Naive thymus-derived CD8-positive, alpha-beta T cell (primary cell): ENCODE data around the gene FAM186B. TPM values are rescaled to one million over a fixed set of nuclear protein-coding genes. Genes with fewer than 3 reads are reported as not detected.
A peak's percentile ranks its signal among the peaks of the same experiment; 100 is the strongest.

Experiments
- ATAC-seq, 2 donors: fragments of 150-1000 bp; cut with Tn5 transposase in 1 of 2; sonication (Bioruptor Pico), chemical (Tn5 transposase) in 1 of 2; 1 replicate in 1 of 2; 2 replicates in 1 of 2; pipeline ENCODE4 v1.10.0; 2021; ENCODE audit warnings: mild to moderate bottlenecking in 2 of 2, moderate library complexity in 2 of 2
- POLR2A ChIA-PET: fragments of 350-600 bp; sonication (Branson Sonifier 250); formaldehyde crosslinking; loops from one replicate; lab custom pipeline; 2021; ENCODE audit warnings: antibody characterized with exemption; lab: Charles Lee
- DNase-seq, 10 donors: peaks; one replicate each; pipeline versions ENCODE4 v3.0.0 to v3.0.0-alpha.2; 2020 to 2022
- H3K27ac Mint-ChIP-seq, 10 donors: one replicate each; pipeline ENCODE4 v1.8.0; 2020 to 2022; ENCODE audit warnings: mild to moderate bottlenecking in 10 of 10, mixed read lengths in 10 of 10, moderate library complexity in 4 of 10, inconsistent platforms in 1 of 10
- H3K27me3 Mint-ChIP-seq, 5 donors: one replicate each; pipeline ENCODE4 v1.8.0; 2021 to 2022; ENCODE audit warnings: mixed read lengths in 5 of 5
- H3K36me3 Mint-ChIP-seq, 3 donors: one replicate each; pipeline ENCODE4 v1.8.0; 2020 to 2022; ENCODE audit warnings: mixed read lengths in 3 of 3, mild to moderate bottlenecking in 2 of 3, inconsistent platforms in 1 of 3
- H3K4me1 Mint-ChIP-seq, 4 donors: one replicate each; pipeline ENCODE4 v1.8.0; 2021 to 2022; ENCODE audit warnings: mixed read lengths in 4 of 4
- H3K4me3 Mint-ChIP-seq, 10 donors: one replicate each; pipeline ENCODE4 v1.8.0; 2020 to 2022; ENCODE audit warnings: mild to moderate bottlenecking in 10 of 10, mixed read lengths in 10 of 10, moderate library complexity in 6 of 10, inconsistent platforms in 1 of 10
- H3K9me3 Mint-ChIP-seq, 9 donors: one replicate each; pipeline ENCODE4 v1.8.0; 2020 to 2022; ENCODE audit warnings: mixed read lengths in 9 of 9, mild to moderate bottlenecking in 3 of 9, inconsistent platforms in 1 of 9, moderate library complexity in 1 of 9
- polyA plus RNA-seq, 3 donors: library from polyadenylated mRNA; unstranded; fragments of 300-500 nt; fragmentation: Illumina TruSeq; gene quantifications; one replicate each; pipeline ENCODE4 v1.2.3, GENCODE V29; 2021
- total RNA-seq, 8 experiments: library from RNA in 2 of 8; stranded (reverse) in 2 of 8; gene quantifications; one replicate each; pipeline ENCODE4 v1.2.3 and lab custom pipeline; 2021 to 2026

Gene FAM186B
- total and polyA plus RNA-seq, 5 experiments from 2014 or later: 0.14 to 0.33 (median 0.31) TPM; not detected in 2

DNA sequence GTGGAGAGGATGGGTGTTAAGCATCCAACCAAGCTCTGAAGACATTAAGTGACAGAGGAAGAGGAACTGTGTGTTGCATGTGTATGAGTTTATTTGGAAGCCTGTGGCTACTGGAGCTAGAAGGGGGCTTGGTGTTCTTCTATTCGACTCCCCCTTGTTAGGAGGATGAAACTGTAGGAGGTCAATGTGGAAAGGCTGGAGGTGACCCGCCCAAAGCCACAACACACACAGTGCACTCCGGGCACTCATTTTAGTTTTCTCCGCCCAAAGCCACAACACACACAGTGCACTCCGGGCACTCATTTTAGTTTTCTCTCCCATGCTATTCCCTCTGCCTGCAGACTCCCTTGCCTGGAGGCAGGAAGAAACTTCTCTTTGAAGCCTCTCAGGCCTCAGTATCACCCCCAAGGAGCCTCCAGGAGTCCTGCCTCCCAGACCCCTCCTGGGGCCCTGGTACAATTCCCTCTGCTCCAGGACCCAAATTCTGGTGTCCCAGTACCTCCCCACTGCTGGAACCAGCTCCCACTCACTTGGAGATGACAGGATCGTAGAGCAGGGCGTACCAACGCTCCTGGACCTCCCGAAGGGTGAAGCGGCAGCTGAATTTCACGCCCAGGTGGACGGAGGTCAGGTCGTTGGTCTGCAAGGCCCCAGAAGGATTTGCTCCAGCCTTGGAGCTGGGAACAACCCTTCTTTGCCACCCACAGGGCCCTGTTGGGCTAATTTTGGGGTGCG is 41.3 kb downstream of the FAM186B start:
- H3K9me3 Mint-ChIP-seq: no peaks in the 10 kb centered on the region
- no peaks in the 10 kb centered on the region for H3K27me3 Mint-ChIP-seq
- DNase-seq (no peak), ATAC-seq (no peak)
- H3K4me1 Mint-ChIP-seq: peaks cover 25 to 64% (median 60%) of the 10 kb centered on the region in 4 donors
- peaks cover 5 to 53% (median 12%) of the 10 kb centered on the region in 3 donors for H3K36me3 Mint-ChIP-seq
- POLR2A ChIA-PET: interaction anchor here (0.6 to 1.1 kb wide), 4 partner anchors 13 to 985 kb away, joined by 3 read pairs; no protein-coding TSS in a partner anchor
- H3K4me3 Mint-ChIP-seq: peak overlapping the region in 7 of 10 donors; percentile 10 to 98 (median 53)
- H3K27ac Mint-ChIP-seq: peak overlapping the region in 5 of 10 donors; percentile 31 to 71 (median 44)

DNA sequence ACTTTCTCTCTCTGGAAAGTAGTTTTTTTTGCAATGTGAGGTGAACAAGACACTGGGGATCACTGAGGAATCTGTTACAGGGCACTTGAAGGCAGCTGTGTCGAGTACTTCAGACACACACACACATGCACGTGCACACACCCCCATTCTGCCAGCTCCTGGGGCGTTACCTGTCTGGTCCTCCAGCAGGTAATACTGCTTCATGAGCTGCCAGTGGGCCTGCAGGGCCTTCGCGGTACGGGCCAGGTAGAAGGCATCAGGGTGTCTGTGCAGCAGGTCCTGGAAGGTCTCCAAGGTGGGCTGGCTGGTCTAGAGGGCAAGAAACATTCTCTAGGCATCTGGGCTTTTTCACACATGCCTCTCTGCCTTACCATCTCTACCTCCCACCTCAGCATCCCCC is 42.6 kb downstream of the FAM186B start:
- Mint-ChIP-seq H3K4me1 (peaks cover 16 to 57% (median 48%) of the 10 kb centered on the region in 4 donors), H3K4me3 (no peak overlapping the region), H3K36me3 (peaks cover 5 to 63% (median 16%) of the 10 kb centered on the region in 3 donors), H3K9me3 (no peaks in the 10 kb centered on the region), H3K27ac (peak overlapping the region in 1 of 10 donors; percentile 77), H3K27me3 (no peaks in the 10 kb centered on the region)
- POLR2A ChIA-PET: no interaction called here
- ATAC-seq: no peak
- no peak for DNase-seq

DNA sequence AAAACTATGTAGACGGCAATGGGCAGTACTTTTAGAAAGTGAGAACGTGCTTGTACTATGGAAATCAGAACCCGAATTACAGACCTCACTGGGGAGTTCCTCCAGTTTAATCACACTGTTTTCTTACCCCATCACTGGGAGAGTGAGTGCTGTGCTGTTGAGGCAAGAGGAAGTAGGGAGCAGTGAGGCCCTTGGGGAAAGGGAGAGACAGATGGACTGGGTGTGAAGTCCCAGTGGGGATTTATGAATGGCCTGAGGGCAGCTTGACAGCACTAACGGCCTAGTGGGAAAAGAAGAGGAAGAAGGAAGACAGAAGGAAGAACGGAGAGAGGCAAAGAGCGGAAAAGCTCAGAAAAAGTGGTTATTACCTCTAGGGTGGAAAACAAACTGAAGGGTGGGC is 43.2 kb downstream of the FAM186B start:
- POLR2A ChIA-PET: no interaction called here
- DNase-seq (no peak), ATAC-seq (no peak)
- Mint-ChIP-seq H3K9me3 (no peaks in the 10 kb centered on the region), H3K4me3 (no peak overlapping the region), H3K27me3 (no peaks in the 10 kb centered on the region), H3K27ac (peak overlapping the region in 2 of 10 donors; percentile 65 to 77), H3K36me3 (peaks cover 5 to 63% (median 16%) of the 10 kb centered on the region in 3 donors), H3K4me1 (peaks cover 14 to 53% (median 42%) of the 10 kb centered on the region in 4 donors)

GRCh38 chr12:49560695-49561094 is 44.7 kb downstream of the FAM186B start:
- POLR2A ChIA-PET: no interaction called here
- Mint-ChIP-seq H3K4me1 (peaks cover 20 to 49% (median 39%) of the 10 kb centered on the region in 4 donors), H3K27ac (peak overlapping the region in 4 of 10 donors; percentile 1 to 65 (median 18)), H3K4me3 (peak overlapping the region in 1 of 10 donors; percentile 12), H3K9me3 (no peaks in the 10 kb centered on the region), H3K27me3 (no peaks in the 10 kb centered on the region), H3K36me3 (peaks cover 5 to 71% (median 16%) of the 10 kb centered on the region in 3 donors)
- DNase-seq: no peak
- no peak for ATAC-seq

- H3K9me3 Mint-ChIP-seq: no peaks in the 10 kb centered on the region
- peak overlapping the region in 5 of 10 donors; percentile 25 to 57 (median 49) for H3K27ac Mint-ChIP-seq
- H3K27me3 Mint-ChIP-seq: no peaks in the 10 kb centered on the region
- H3K4me1 Mint-ChIP-seq: peaks cover 13 to 33% (median 24%) of the 10 kb centered on the region in 4 donors
- ATAC-seq (no peak), DNase-seq (peak in 1 of 10 donors; percentile 21)
- no peak overlapping the region for H3K4me3 Mint-ChIP-seq
- H3K36me3 Mint-ChIP-seq: peaks cover 5 to 60% (median 16%) of the 10 kb centered on the region in 3 donors
- POLR2A ChIA-PET: interaction anchor here (1.4 kb wide), 1 partner anchor 11 kb away, joined by 4 read pairs; no protein-coding TSS in a partner anchor
Measured at GRCh38 chr12:49559011-49559675, 46.3 kb downstream of the FAM186B start.

- Mint-ChIP-seq H3K27ac (peak overlapping the region in 3 of 10 donors; percentile 25 to 80 (median 57)), H3K4me1 (peaks cover 10 to 29% (median 20%) of the 10 kb centered on the region in 4 donors), H3K27me3 (no peaks in the 10 kb centered on the region), H3K9me3 (no peaks in the 10 kb centered on the region), H3K4me3 (no peak overlapping the region), H3K36me3 (peaks cover 5 to 54% (median 13%) of the 10 kb centered on the region in 3 donors)
- DNase-seq (peak in 1 of 10 donors; percentile 30), ATAC-seq (no peak)
- POLR2A ChIA-PET: interaction anchor here (1.4 to 1.9 kb wide), 2 partner anchors 9 to 10 kb away, joined by 4 to 6 read pairs; partner anchors contain the start of gene MCRS1
Measured at GRCh38 chr12:49558526-49558925, 46.9 kb downstream of the FAM186B start.

- no peak for ATAC-seq
- POLR2A ChIA-PET: interaction anchor here (1.4 to 1.9 kb wide), 2 partner anchors 9 to 10 kb away, joined by 4 to 6 read pairs; partner anchors contain the start of gene MCRS1
- Mint-ChIP-seq H3K9me3 (no peaks in the 10 kb centered on the region), H3K27me3 (no peaks in the 10 kb centered on the region), H3K4me1 (peaks cover 8 to 35% (median 23%) of the 10 kb centered on the region in 4 donors), H3K4me3 (no peak overlapping the region), H3K36me3 (peaks cover 5 to 49% (median 11%) of the 10 kb centered on the region in 3 donors), H3K27ac (peak overlapping the region in 1 of 10 donors; percentile 25)
- peak in 1 of 10 donors; percentile 61 for DNase-seq
Measured at GRCh38 chr12:49557917-49558215, 47.6 kb downstream of the FAM186B start.

GRCh38 chr12:49557187-49557916 is 48.1 kb downstream of the FAM186B start:
- Mint-ChIP-seq H3K4me3 (no peak overlapping the region), H3K4me1 (peaks cover 8 to 38% (median 25%) of the 10 kb centered on the region in 4 donors), H3K9me3 (no peaks in the 10 kb centered on the region), H3K36me3 (peaks cover 3 to 44% (median 7%) of the 10 kb centered on the region in 3 donors), H3K27ac (peak overlapping the region in 4 of 10 donors; percentile 25 to 84 (median 82)), H3K27me3 (no peaks in the 10 kb centered on the region)
- POLR2A ChIA-PET: interaction anchor here (0.9 to 1.9 kb wide), 2 partner anchors 10 to 18 kb away, joined by 3 to 6 read pairs; partner anchors contain the start of genes KCNH3 and MCRS1
- DNase-seq (peak in 1 of 10 donors; percentile 51), ATAC-seq (peak in 1 of 2 donors; percentile 11)

DNA sequence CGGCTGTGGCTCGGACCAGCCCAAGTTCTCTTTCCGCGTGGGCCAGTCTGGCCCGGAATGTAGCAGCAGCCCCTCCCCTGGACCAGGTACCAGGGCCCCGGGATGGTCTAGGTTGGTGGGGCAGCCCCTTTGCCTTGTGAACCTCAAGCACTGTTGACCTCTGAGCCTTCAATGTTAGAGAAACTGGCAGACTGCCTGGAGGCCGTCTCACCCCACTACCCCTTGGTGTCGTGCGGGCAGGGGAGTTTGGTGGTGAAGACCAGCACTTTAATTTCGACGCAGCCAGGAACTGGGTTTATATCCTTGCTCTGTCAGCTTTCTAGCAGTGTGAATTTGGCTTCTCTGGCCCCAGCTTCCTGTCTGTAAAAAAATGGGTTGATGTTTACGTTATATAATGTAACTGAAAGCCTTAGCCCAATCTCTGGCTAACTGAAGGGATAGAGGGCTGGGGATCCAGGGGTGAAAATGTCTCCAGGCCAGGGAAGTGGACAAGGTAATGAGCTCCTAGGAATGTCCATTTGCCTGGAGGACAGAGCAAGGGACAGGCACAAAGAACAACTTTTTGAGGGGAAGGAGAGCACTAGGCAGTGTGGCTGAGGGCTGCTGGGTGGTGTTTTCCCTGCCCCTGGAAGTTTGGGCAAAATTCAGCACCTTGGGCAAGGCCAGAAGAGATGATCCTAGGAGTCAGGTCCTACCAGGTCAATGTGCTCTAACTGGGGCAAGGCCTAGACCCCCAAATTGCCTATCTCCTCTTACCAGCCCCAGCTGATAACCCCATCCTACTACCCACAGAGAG is 48.9 kb downstream of the FAM186B start:
- POLR2A ChIA-PET: interaction anchor here (0.6 to 1.9 kb wide), 4 partner anchors 11 to 185 kb away, joined by 3 to 6 read pairs (median 3); partner anchors contain the start of genes KCNH3, MCRS1 and TMBIM6

DNA sequence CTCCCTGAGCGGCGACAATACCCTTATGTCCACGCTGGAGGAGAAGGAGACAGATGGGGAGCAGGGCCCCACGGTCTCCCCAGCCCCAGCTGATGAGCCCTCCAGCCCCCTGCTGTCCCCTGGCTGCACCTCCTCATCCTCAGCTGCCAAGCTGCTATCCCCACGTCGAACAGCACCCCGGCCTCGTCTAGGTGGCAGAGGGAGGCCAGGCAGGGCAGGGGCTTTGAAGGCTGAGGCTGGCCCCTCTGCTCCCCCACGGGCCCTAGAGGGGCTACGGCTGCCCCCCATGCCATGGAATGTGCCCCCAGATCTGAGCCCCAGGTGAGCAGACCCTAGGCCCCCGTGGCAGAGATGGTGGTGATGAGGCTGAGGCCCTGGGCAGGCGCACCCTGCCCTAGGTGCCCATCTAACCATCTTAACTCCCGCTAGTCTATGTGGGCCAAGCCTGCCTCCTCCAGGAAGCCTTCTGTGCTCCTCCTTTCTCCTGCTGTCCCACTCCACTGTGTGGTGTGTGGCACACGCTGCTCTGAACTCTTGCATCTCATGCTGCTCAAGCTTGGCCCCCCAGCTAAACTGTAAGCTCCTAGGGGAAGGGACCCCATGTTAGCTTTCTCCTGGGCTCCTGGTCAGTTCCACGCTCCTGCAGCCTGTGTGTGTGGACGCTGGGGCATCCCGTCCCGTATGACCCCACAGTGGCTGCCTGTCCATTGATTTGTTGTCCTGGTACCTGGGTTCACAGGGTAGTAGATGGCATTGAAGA is 49.6 kb downstream of the FAM186B start:
- POLR2A ChIA-PET: interaction anchor here (0.6 to 1.6 kb wide), 5 partner anchors 13 to 304 kb away, joined by 3 to 4 read pairs (median 3); partner anchors contain the start of gene TMBIM6
- no peaks in the 10 kb centered on the region for H3K9me3 Mint-ChIP-seq
- peaks cover 0 to 32% (median 5%) of the 10 kb centered on the region in 3 donors for H3K36me3 Mint-ChIP-seq
- no peak for ATAC-seq
- peaks cover 6 to 32% (median 22%) of the 10 kb centered on the region in 4 donors for H3K4me1 Mint-ChIP-seq
- H3K27ac Mint-ChIP-seq: peak overlapping the region in 6 of 10 donors; percentile 25 to 80 (median 64)
- DNase-seq: no peak
- H3K4me3 Mint-ChIP-seq: no peak overlapping the region
- no peaks in the 10 kb centered on the region for H3K27me3 Mint-ChIP-seq

More for the DNA sequence above, 48.9 kb downstream of the FAM186B start:
- ATAC-seq (no peak), DNase-seq (peak in 1 of 10 donors; percentile 50)
- H3K27me3 Mint-ChIP-seq: no peaks in the 10 kb centered on the region
- peak overlapping the region in 8 of 10 donors; percentile 43 to 90 (median 82) for H3K27ac Mint-ChIP-seq
- H3K4me3 Mint-ChIP-seq: no peak overlapping the region
- H3K4me1 Mint-ChIP-seq: peaks cover 8 to 35% (median 24%) of the 10 kb centered on the region in 4 donors
- peaks cover 0 to 36% (median 5%) of the 10 kb centered on the region in 3 donors for H3K36me3 Mint-ChIP-seq
- H3K9me3 Mint-ChIP-seq: no peaks in the 10 kb centered on the region
